HG02938 (cell line): ENCODE results near the gene ZNF248.
"Not testable (repeated sequence)": the region's sequence is repeated elsewhere in the genome, so short reads cannot be mapped to it uniquely, and the experiment has no call there.

Source experiments
- ATAC-seq: cut with Tn5 transposase; IDR thresholded peaks from one replicate; pipeline ENCODE4 v1.9.1; 2021; ENCODE audit warnings: mild to moderate bottlenecking, moderate library complexity; ENCODE audit not compliant: unreplicated experiment

The ZNF248 gene

DNA sequence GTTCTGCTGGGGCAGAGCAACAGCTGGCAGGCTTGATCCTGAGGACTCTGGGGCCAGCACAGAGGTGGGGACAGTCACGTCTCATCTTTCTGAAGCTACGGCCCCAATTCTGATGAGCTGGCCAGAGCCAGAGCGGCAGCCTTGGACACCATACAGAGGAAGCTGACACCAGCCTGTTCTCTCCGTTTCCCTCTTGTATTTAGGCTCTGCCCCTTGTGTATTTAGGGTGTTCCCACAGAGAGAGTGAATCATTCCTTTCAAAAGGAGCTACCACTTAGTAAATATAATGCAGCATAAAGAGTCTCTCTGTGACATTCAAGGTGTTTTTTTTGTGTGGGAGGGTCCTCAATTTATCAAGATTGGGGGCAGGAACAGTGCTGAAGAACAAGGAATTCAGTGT is 109.2 kb downstream of the ZNF248 start:
- ATAC-seq: no peak

GRCh38 chr10:37747081-37747480 is 110.3 kb downstream of the ZNF248 start:
- no peak for ATAC-seq

GRCh38 chr10:37741831-37742230 is 115.6 kb downstream of the ZNF248 start:
- ATAC-seq: no peak

DNA sequence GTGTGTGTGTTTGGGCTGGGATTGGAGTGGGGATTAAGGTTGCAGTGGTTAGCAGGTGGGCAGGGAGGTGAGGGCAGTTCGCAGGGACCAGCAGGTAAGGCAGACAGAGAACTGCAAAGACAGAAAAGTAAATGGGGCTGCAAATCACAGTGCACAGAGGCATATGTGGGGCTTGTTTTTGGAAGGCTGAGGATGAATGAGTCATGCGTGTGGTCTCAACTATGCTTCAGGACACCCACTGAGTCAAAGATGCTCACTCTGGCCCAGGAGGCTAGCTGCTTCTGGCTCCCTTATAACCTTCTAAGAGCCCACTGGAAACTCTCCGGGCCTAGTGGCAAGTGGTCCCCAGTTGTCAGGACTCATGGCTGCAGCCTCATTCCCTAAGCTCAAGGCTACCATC is 118.2 kb downstream of the ZNF248 start:
- no peak for ATAC-seq

DNA sequence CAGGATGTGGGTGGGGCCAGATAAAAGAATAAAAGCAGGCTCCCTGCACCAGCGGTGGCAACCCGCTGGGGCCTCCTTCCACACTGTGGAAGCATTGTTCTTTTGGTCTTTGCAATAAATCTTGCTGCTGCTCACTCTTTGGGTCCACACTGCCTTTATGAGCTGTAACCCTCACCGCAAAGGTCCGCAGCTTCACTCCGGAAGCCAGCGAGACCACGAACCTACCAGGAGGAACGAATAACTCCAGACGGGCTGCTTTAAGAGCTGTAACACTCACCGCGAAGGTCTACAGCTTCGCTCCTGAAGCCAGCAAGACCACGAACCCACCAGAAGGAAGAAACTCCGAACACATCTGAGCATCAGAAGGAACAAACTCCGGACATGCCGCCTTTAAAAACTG is 119.2 kb downstream of the ZNF248 start:
- ATAC-seq: not testable (repeated sequence)

DNA sequence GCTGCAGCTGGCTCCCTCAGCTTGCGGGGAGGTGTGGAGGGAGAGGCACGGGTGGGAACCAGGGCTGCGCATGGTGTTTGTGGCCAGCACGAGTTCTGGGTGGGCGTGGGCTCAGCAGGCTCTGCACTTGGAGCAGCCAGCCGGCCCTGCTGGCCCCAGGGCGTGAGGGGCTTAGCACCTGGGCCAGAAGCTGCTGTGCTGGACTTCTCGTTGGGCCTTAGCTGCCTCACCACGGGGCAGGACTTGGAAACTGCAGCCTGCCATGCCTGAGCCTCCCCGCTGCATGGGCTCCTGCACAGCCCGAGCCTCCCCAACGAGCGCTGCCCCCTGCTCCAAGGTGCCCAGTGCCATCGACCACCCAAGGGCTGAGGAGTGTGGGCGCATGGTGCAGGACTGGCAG is 120.1 kb downstream of the ZNF248 start:
- no peak for ATAC-seq

GRCh38 chr10:37736120-37736519 is 121.3 kb downstream of the ZNF248 start:
- no peak for ATAC-seq

GRCh38 chr10:37734971-37735370 is 122.4 kb downstream of the ZNF248 start:
- no peak for ATAC-seq
